ENCODE results near the gene BLMH. TPM values are rescaled to one million over a fixed set of nuclear protein-coding genes. Genes with fewer than 3 reads are reported as not detected.

The BLMH gene
- total and polyA plus RNA-seq, 2 experiments from 2014 or later = 36.4 to 58.7 TPM

- no peak for TF ChIP-seq EZH2 (IDR thresholded peaks at IDR 0.05; ENCODE audit: low read depth, unreplicated experiment)
- TF ChIP-seq NANOG (IDR thresholded peaks at IDR 0.05; ENCODE audit: borderline replicate concordance) = no peak
These were observed 52.7 kb downstream of the BLMH start (continued) for GRCh38 chr17:30239089-30239462.

- Histone ChIP-seq H3K36me3 (ENCODE audit: insufficient read depth) (no peaks in the 10 kb centered on the region), H3K4me2 (peak overlapping the region; percentile 92), H3K27ac (ENCODE audit: low read depth) (no peak overlapping the region), H3K4me3 (peak overlapping the region; percentile 66), H2AFZ (peak overlapping the region; percentile 95), H3K79me2 (replicated peaks; ENCODE audit: insufficient read depth) (no peaks in the 10 kb centered on the region), H4K20me1 (replicated peaks; ENCODE audit: insufficient read depth) (no peaks in the 10 kb centered on the region), H3K4me1 (ENCODE audit: insufficient read depth) (peaks cover 27% of the 10 kb centered on the region), H3F3A (replicated peaks; ENCODE audit: low read depth) (no peaks in the 10 kb centered on the region), H3K27me3 (ENCODE audit: insufficient read depth) (peaks cover 64% of the 10 kb centered on the region), H3K9me2 (ENCODE audit: insufficient read depth) (no peaks in the 10 kb centered on the region)
- DNase-seq (ENCODE audit: low spot score) = peak; percentile 36
- TF ChIP-seq NANOG (IDR thresholded peaks at IDR 0.05; ENCODE audit: borderline replicate concordance) = no peak
- TF ChIP-seq ZNF462 (CRISPR knock-in tag; IDR thresholded peaks at IDR 0.05) = no peak
- TF ChIP-seq JUNB (IDR thresholded peaks at IDR 0.05; ENCODE audit: unreplicated experiment) = no peak
- TF ChIP-seq CTCF (conservative IDR thresholded peaks at IDR 0.05; ENCODE audit: low read depth in 2 of 2) = 0 out of 4 replicates have a peak, but pooled peaks of 1 of the 2 experiments have one; percentile 1
- Mint-ChIP-seq H3K36me3 (ENCODE audit: low read depth) (peaks cover 5% of the 10 kb centered on the region; the same call in 2 of the 3 replicates), H3K27me3 (ENCODE audit: insufficient read depth, low read depth, poor library complexity) (peaks cover 58% of the 10 kb centered on the region), H3K9me3 (peaks cover 9% of the 10 kb centered on the region), H3K4me3 (peak overlapping the region; percentile 74), H3K4me1 (peaks cover 26% of the 10 kb centered on the region), H3K27ac (no peak overlapping the region)
- ATAC-seq = peak; percentile 38
These were observed 53.2 kb downstream of the BLMH start for GRCh38 chr17:30238387-30239088.
